Measurements from ENCODE around the gene CFTR.

The CFTR gene

DNA sequence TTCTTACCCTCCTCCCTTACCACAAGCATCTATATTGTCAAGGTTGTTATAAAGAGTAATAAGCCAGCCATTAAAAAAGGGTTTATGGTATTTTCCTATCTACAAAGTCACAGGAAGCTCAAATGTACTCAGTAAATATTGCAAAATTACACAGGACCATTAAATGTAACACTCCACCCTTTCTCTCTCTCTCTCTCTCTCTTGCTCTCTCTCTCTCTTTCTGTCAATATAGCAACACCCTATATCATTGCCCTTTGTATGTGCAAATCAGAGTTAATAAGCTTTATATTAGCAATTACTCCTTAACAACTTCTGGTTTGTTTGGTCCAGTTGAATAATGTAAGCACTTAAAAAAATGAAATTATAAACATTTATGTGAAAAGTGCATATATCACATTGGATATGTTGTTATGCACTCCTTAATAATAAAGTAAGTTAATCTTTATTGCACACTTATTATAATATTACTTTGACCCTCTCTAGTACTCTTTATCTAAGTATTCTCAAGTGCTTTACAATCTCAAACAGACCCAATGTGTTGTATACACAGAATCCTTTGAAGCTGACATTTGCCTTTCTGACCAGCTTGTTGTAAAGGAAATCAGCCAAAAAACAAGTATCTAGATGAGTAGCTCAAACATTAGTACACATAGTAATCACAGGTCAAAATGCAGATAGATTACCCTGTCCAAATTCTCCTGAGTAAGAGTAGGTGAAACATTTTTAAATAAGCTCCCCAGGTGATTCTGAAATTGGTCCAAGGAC lies 93.2 kb downstream of the CFTR start:
- no peak overlapping the region for H3K4me3 ChIP-seq (ENCODE audit: low read length)
- no peak for DNase-seq (ENCODE audit: low read depth)
- TF ChIP-seq, protein P1, sequence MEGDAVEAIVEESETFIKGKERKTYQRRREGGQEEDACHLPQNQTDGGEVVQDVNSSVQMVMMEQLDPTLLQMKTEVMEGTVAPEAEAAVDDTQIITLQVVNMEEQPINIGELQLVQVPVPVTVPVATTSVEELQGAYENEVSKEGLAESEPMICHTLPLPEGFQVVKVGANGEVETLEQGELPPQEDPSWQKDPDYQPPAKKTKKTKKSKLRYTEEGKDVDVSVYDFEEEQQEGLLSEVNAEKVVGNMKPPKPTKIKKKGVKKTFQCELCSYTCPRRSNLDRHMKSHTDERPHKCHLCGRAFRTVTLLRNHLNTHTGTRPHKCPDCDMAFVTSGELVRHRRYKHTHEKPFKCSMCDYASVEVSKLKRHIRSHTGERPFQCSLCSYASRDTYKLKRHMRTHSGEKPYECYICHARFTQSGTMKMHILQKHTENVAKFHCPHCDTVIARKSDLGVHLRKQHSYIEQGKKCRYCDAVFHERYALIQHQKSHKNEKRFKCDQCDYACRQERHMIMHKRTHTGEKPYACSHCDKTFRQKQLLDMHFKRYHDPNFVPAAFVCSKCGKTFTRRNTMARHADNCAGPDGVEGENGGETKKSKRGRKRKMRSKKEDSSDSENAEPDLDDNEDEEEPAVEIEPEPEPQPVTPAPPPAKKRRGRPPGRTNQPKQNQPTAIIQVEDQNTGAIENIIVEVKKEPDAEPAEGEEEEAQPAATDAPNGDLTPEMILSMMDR (conservative IDR thresholded peaks at IDR 0.05; ENCODE audit: low read length), result no peak

DNA sequence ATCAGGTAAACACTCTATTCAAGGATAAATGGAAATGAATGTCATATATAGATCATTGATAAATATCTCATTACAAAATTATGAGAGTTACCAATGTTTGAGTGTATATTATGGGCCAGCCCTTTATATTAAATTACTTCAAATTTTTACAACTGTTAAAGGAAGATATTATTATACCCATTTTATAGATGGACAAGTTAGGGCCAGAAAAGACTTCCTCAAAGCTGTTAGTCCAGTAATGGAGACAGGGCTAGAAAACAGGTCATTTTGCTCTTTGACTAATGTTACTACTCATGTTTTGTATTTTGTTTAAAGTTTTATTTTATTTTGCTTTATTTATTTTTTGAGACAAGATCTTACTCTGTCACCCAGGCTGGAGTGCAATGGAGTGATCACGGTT lies 101.6 kb downstream of the CFTR start:
- no peak for DNase-seq (ENCODE audit: low read depth)
- TF ChIP-seq, protein P1 (conservative IDR thresholded peaks at IDR 0.05; ENCODE audit: low read length), result no peak
- no peak overlapping the region for H3K4me3 ChIP-seq (ENCODE audit: low read length)

DNA sequence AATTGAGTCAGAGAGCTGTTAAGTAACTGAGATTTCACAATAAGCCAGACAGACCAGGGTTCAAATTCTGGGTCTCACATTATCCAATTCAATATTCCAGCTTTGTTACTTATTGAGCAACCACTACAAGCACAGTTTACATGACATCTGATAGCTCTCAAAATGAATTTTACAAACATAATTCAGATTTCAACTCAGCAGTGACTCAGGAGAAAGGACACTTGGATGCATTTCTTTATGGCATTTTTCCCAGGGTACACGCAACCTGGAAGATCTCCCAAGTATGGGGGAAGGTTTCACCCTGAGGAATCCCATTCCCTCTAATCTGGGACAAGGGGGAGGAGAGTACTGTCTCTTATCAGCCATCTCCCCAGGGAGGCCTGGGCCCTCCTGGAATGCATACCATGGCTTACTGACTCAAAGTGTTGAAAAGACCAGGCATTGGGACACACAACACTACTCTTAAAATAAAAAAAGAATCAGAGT lies 102.4 kb downstream of the CFTR start:
- TF ChIP-seq, protein P1 (conservative IDR thresholded peaks at IDR 0.05; ENCODE audit: low read length), result no peak
- no peak overlapping the region for H3K4me3 ChIP-seq (ENCODE audit: low read length)
- DNase-seq (ENCODE audit: low read depth), result peak; percentile 57

DNA sequence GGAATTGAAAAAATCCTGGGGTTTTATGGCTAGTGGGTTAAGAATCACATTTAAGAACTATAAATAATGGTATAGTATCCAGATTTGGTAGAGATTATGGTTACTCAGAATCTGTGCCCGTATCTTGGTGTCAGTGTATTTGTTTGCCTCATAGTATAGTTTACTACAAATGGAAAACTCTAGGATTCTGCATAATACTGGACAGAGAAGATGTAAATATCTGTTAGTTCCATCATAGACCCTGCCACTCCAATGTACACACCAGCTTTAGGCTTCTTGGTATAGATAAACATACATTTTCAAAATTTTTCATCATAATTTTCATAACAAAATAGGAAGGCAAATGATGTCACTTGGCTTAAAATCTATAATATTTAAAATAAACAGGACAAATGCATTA lies 108.1 kb downstream of the CFTR start:
- TF ChIP-seq, protein P1 (conservative IDR thresholded peaks at IDR 0.05; ENCODE audit: low read length), result no peak
- no peak overlapping the region for H3K4me3 ChIP-seq (ENCODE audit: low read length)
- DNase-seq (ENCODE audit: low read depth), result no peak

DNA sequence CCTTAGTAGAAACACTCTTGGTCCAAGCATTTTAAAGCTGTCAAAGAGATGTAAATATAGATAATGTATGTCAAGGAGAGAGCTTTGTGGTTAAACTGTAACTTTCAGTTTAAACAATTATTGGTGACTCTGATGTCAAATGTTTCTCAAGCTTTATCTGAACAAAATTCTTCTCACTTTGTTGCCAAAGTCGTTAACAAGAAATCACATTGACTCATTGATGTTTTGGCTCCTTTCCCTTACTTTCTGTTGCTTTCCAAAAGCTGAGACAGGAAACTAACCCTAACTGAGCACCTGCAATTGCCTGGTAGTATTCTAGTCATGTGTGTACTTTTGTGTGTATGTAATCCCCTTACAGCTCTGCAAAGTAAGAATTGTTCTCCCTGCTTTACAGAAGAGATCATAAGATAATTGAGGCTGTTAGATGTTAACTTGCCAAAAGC lies 108.5 kb downstream of the CFTR start:
- TF ChIP-seq, protein P1 (conservative IDR thresholded peaks at IDR 0.05; ENCODE audit: low read length), result no peak
- DNase-seq (ENCODE audit: low read depth), result no peak
- H3K4me3 ChIP-seq (ENCODE audit: low read length), result no peak overlapping the region

DNA sequence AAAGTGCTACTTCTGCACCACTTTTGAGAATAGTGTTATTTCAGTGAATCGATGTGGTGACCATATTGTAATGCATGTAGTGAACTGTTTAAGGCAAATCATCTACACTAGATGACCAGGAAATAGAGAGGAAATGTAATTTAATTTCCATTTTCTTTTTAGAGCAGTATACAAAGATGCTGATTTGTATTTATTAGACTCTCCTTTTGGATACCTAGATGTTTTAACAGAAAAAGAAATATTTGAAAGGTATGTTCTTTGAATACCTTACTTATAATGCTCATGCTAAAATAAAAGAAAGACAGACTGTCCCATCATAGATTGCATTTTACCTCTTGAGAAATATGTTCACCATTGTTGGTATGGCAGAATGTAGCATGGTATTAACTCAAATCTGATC lies 110.4 kb downstream of the CFTR start:
- H3K4me3 ChIP-seq (ENCODE audit: low read length), result no peak overlapping the region
- no peak for DNase-seq (ENCODE audit: low read depth)
- TF ChIP-seq, protein P1 (conservative IDR thresholded peaks at IDR 0.05; ENCODE audit: low read length), result no peak

DNA sequence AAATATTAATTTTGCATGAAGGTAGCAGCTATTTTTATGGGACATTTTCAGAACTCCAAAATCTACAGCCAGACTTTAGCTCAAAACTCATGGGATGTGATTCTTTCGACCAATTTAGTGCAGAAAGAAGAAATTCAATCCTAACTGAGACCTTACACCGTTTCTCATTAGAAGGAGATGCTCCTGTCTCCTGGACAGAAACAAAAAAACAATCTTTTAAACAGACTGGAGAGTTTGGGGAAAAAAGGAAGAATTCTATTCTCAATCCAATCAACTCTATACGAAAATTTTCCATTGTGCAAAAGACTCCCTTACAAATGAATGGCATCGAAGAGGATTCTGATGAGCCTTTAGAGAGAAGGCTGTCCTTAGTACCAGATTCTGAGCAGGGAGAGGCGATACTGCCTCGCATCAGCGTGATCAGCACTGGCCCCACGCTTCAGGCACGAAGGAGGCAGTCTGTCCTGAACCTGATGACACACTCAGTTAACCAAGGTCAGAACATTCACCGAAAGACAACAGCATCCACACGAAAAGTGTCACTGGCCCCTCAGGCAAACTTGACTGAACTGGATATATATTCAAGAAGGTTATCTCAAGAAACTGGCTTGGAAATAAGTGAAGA lies 112.3 kb downstream of the CFTR start:
- no peak overlapping the region for H3K4me3 ChIP-seq (ENCODE audit: low read length)
- TF ChIP-seq, protein P1 (conservative IDR thresholded peaks at IDR 0.05; ENCODE audit: low read length), result no peak
- DNase-seq (ENCODE audit: low read depth), result no peak
